ENCODE measurements around the gene SOCS2.

The SOCS2 gene, protein sequence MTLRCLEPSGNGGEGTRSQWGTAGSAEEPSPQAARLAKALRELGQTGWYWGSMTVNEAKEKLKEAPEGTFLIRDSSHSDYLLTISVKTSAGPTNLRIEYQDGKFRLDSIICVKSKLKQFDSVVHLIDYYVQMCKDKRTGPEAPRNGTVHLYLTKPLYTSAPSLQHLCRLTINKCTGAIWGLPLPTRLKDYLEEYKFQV
- 2.7 to 40.4 (median 26.2) reads per million in 9 experiments for total RNA-seq

DNA sequence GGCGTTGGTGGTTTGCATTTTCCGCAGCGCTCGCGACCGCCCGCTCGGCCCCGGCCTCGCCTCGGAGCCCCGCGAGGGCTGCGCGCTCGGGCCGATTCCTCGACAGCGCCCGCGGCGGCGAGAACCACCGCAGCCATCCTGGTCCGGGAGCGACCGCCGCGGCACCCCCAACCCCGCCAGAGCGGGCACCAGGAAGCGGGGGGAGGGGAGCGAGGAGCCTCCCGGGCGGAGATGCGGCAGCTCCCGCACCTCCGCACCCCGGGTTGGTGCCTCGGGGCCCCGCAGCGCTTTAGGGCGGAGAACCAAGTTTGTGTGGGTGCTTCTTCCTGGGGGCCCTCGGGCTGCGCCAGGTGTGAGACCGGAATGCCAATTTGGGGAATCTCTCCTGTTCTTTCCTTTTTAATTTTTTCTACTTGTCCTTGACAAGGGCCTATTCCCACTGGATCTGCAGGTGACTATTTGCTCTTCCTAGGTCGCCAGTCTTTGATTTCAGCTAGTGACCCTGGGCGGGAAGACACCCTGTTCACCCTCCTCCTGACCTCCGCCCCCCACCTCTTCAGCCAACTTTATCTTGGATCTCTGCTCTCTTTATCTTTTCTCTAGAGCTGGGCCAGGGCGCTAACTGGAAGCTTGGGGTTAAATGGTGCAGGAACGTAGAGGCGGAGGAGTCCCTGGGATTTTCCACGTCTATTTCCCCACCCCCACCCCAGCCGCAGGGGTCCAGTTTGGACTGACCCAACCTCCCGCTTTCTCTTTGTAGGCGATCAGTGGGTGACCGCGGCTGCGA is at the start of gene SOCS2:
TSS of gene SOCS2 (plus strand) at position 751 of the 787 bp plus-strand sequence. CDS start 223 bp downstream, outside the sequence.
- Mint-ChIP-seq H3K36me3 (ENCODE audit: insufficient read depth) (peaks cover 24% of the 10 kb centered on the region), H3K27me3 (no peaks in the 10 kb centered on the region), H3K4me1 (ENCODE audit: low read depth in 2 of 2) (peaks cover 23 to 30% of the 10 kb centered on the region in 2 donors), H3K27ac (peak within 1 kb of the TSS; percentile 89 to 90), H3K4me3 (peak within 1 kb of the TSS; percentile 94 to 96), H3K9me3 (no peaks in the 10 kb centered on the region)
- peak in 1 of 3 experiments; percentile 3 for DNase-seq
- no peak for ATAC-seq (replicated peaks)

- Mint-ChIP-seq H3K4me1 (ENCODE audit: low read depth in 2 of 2) (peaks cover 4 to 8% of the 10 kb centered on the region in 2 donors), H3K4me3 (no peak overlapping the region), H3K9me3 (no peaks in the 10 kb centered on the region), H3K27me3 (peaks cover 9 to 34% of the 10 kb centered on the region in 2 donors), H3K36me3 (ENCODE audit: insufficient read depth) (no peaks in the 10 kb centered on the region), H3K27ac (no peak overlapping the region)
- ATAC-seq (replicated peaks): no peak
- DNase-seq: no peak
Observed at GRCh38 chr12:93524386-93525133, 47.9 kb upstream of the SOCS2 start.

GRCh38 chr12:93526786-93527428 is 45.6 kb upstream of the SOCS2 start:
- Mint-ChIP-seq H3K4me3 (no peak overlapping the region), H3K27ac (no peak overlapping the region), H3K36me3 (ENCODE audit: insufficient read depth) (no peaks in the 10 kb centered on the region), H3K9me3 (no peaks in the 10 kb centered on the region), H3K4me1 (ENCODE audit: low read depth in 2 of 2) (peaks cover 5 to 10% of the 10 kb centered on the region in 2 donors), H3K27me3 (peaks cover 12 to 41% of the 10 kb centered on the region in 2 donors)
- no peak for DNase-seq
- ATAC-seq (replicated peaks): no peak

DNA sequence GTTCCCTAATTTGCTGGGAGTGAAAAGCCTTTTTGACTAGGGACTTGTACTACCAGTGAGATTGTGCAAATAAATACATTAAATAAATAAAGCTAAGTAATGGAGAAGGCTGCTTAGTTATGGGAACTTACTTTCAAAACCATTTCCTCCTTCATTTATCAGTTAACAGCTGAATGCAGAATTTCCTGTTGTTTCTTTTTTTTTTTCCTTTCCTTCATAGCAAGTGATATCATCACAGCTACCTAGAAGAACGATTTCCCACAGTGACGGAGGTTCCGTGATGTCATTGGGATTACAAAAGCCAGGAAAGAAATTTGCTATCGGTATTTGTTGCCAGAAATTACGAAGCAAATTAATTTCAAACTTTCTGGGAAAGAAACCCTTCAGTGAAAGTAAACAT is 42.1 kb upstream of the SOCS2 start:
- ATAC-seq (replicated peaks): no peak
- peak overlapping the region; percentile 38 to 52 for H3K27ac Mint-ChIP-seq

GRCh38 chr12:93533310-93533709 is 39.2 kb upstream of the SOCS2 start:
- no peak for ATAC-seq (replicated peaks)
- no peaks in the 10 kb centered on the region for H3K9me3 Mint-ChIP-seq
- peaks cover 6 to 11% of the 10 kb centered on the region in 2 donors for H3K27me3 Mint-ChIP-seq
- H3K36me3 Mint-ChIP-seq (ENCODE audit: insufficient read depth): no peaks in the 10 kb centered on the region
- DNase-seq: no peak
- no peak overlapping the region for H3K27ac Mint-ChIP-seq
- peaks cover 5 to 8% of the 10 kb centered on the region in 2 donors for H3K4me1 Mint-ChIP-seq (ENCODE audit: low read depth in 2 of 2)
- H3K4me3 Mint-ChIP-seq: no peak overlapping the region

More for the DNA sequence above, 42.1 kb upstream of the SOCS2 start:
- Mint-ChIP-seq H3K36me3 (ENCODE audit: insufficient read depth) (no peaks in the 10 kb centered on the region), H3K27me3 (peaks cover 6 to 40% of the 10 kb centered on the region in 2 donors), H3K4me1 (ENCODE audit: low read depth in 2 of 2) (peaks cover 5 to 10% of the 10 kb centered on the region in 2 donors), H3K4me3 (peak overlapping the region in 1 of 2 donors; percentile 21), H3K9me3 (no peaks in the 10 kb centered on the region)
- DNase-seq: no peak

DNA sequence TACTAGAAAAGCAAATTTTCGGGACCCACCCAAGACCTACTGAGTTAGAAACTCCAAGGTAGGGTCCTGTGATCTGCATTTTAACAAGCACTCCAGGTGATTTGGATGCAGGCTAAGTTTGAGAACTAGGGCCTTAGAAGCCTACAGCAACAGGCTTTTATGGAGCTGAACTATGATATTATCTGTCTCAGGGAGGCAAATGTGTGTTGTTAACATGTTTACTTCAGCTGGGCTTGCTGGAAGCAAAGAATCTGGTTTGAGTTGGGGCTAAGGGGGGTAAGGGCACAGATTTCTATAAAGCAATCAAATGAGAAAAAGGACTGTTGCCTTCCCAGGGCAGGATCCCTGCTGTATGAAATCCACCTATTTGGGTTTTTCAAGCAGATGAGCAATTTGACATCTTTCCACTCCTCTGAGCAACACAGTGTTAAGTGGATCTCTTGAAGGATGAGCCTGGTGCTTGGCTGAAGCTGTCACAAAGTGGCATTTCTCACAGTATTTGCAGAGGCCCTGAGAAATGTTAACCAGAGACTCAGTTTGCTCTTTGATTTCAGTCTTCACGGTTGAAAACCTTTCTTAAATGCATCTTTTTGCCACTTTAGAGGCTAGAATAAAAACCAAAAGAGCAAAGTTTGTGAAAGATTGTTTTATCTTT is 36.2 kb upstream of the SOCS2 start:
- H3K4me1 Mint-ChIP-seq (ENCODE audit: low read depth in 2 of 2): peaks cover 4 to 5% of the 10 kb centered on the region in 2 donors
- H3K4me3 Mint-ChIP-seq: no peak overlapping the region
- no peaks in the 10 kb centered on the region for H3K27me3 Mint-ChIP-seq
- peak overlapping the region in 1 of 2 donors; percentile 41 for H3K27ac Mint-ChIP-seq
- no peaks in the 10 kb centered on the region for H3K9me3 Mint-ChIP-seq
- ATAC-seq (replicated peaks): no peak
- DNase-seq: no peak
- no peaks in the 10 kb centered on the region for H3K36me3 Mint-ChIP-seq (ENCODE audit: insufficient read depth)

GRCh38 chr12:93536766-93537488 is 35.5 kb upstream of the SOCS2 start:
- ATAC-seq (replicated peaks) (peak; percentile 27), DNase-seq (no peak)
- H3K4me1 Mint-ChIP-seq (ENCODE audit: low read depth in 2 of 2): peaks cover 5% of the 10 kb centered on the region in 2 donors
- no peak overlapping the region for H3K4me3 Mint-ChIP-seq
- no peaks in the 10 kb centered on the region for H3K9me3 Mint-ChIP-seq
- no peaks in the 10 kb centered on the region for H3K27me3 Mint-ChIP-seq
- H3K27ac Mint-ChIP-seq: peak overlapping the region in 1 of 2 donors; percentile 41
- H3K36me3 Mint-ChIP-seq (ENCODE audit: insufficient read depth): no peaks in the 10 kb centered on the region

DNA sequence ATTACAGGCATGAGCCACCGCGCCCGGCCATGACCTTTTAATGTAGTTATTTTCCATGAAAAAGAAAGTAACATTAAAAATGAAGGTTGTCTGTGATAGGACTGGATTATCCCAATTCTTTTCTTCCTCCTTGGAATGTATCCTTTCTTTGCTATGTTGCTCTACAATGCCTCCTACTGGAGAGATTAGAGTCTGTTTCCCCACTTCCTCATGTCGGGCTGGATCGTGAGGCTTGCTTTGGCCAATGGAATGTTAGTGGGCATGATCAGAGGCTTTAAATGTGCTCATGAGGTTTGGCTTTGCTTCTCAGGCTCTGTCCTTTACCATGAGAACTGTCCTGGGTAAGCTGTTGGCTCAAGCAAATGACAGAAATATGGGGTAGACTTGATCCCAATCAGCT is 34.7 kb upstream of the SOCS2 start:
- Mint-ChIP-seq H3K4me3 (no peak overlapping the region), H3K36me3 (ENCODE audit: insufficient read depth) (no peaks in the 10 kb centered on the region), H3K27ac (no peak overlapping the region), H3K4me1 (ENCODE audit: low read depth in 2 of 2) (peaks cover 7 to 8% of the 10 kb centered on the region in 2 donors), H3K27me3 (no peaks in the 10 kb centered on the region), H3K9me3 (no peaks in the 10 kb centered on the region)
- DNase-seq: no peak
- no peak for ATAC-seq (replicated peaks)

DNA sequence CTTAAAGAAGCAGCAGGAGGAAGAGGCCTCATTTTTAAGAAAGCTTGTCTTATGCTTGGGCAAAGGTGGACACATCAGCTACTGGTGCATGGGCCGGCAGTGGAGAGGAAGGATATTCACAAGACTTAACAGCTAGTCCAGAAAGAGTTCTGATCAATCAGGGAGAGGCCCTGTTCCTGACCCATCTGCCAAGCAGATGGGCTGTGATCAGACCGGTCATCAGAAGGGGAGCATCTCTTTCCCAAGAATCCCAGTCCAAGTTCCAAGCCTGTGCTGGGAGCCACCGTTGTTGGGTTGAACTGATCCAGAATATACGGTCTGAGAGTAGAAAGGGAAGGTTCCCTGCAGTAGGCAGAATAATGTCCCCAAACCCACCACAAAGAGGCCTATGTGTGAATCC is 32.7 kb upstream of the SOCS2 start:
- H3K4me3 Mint-ChIP-seq: no peak overlapping the region
- H3K9me3 Mint-ChIP-seq: no peaks in the 10 kb centered on the region
- H3K36me3 Mint-ChIP-seq (ENCODE audit: insufficient read depth): no peaks in the 10 kb centered on the region
- H3K4me1 Mint-ChIP-seq (ENCODE audit: low read depth in 2 of 2): peaks cover 7 to 8% of the 10 kb centered on the region in 2 donors
- ATAC-seq (replicated peaks) (no peak), DNase-seq (no peak)
- peak overlapping the region; percentile 90 to 94 for H3K27ac Mint-ChIP-seq
- no peaks in the 10 kb centered on the region for H3K27me3 Mint-ChIP-seq

DNA sequence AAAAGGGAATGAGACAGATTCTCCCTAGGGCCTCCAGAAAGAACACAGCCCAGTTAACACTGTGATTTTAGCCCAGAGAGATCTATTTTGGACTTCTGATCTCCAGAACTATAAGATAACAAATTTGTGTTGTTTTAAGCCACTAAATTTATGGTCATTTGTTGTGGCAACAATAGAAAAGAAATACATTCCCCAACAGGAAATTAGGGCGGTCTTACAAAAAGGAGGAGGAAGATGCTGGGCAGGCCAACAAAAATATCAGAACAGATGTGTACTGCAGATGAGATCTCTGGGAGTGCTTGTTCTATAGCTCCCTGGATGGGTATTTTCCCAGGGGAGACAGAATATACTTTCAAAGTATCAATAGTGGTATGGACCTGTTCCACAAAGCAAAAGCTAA is 32.0 kb upstream of the SOCS2 start:
- Mint-ChIP-seq H3K9me3 (no peaks in the 10 kb centered on the region), H3K27ac (peak overlapping the region; percentile 90 to 94), H3K36me3 (ENCODE audit: insufficient read depth) (no peaks in the 10 kb centered on the region), H3K4me1 (ENCODE audit: low read depth in 2 of 2) (peaks cover 7 to 8% of the 10 kb centered on the region in 2 donors), H3K27me3 (no peaks in the 10 kb centered on the region), H3K4me3 (no peak overlapping the region)
- DNase-seq (no peak), ATAC-seq (replicated peaks) (no peak)

DNA sequence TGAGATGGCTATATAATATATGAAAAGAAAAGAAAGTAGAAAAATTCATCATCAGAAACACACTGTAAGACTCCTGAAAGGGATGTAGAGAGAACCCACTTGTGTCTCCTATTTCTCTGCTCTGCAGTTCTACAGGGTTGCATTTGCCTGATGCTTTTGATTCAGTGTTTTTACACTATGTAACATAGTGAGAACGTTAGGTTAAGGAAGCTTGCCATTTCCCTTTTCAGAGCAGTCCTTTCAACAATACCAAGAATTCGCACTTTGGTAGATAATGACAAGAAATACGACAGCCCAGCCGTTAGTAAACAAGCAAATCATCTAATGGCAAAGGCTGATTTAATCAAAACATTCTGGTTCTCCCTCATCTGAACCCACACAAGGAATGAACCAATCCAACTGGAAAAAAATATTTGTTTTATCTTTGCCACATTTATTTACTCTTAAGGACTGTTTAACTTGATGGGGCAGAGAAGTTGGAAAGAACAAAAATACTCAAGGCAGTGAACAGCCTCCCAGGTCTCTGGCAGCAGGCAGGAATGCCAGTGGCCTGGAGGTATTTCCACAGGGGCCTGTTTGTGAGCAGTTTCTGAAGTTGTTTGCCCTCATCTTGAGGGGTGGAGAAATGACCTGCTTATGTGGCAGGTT is 30.8 kb upstream of the SOCS2 start:
- ATAC-seq (replicated peaks) (peak; percentile 22), DNase-seq (no peak)
- Mint-ChIP-seq H3K36me3 (ENCODE audit: insufficient read depth) (no peaks in the 10 kb centered on the region), H3K27ac (peak overlapping the region; percentile 90 to 94), H3K27me3 (no peaks in the 10 kb centered on the region), H3K4me3 (peak overlapping the region; percentile 38 to 57), H3K4me1 (ENCODE audit: low read depth in 2 of 2) (peaks cover 7 to 8% of the 10 kb centered on the region in 2 donors), H3K9me3 (no peaks in the 10 kb centered on the region)

DNA sequence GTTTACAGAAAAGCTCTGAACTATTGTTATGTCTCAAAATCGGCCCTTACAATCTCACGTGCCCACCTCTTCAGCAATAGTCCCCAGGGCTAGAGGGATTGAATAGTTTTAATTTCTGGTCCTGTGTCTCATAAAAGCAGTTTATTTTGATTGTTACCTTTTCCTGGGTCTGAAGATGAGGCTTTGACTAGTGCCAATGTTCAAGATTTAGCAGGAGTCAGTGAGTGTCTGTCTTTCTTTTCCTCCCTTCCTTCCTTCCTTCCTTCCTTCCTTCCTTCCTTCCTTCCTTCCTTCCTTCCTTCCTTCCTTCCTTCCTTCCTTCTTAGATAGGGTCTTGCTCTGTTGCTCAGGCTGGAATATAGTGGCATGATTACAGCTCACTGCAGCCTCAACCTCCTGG is 24.7 kb upstream of the SOCS2 start:
- ATAC-seq (replicated peaks) (no peak), DNase-seq (no peak)
- Mint-ChIP-seq H3K9me3 (no peaks in the 10 kb centered on the region), H3K4me3 (no peak overlapping the region), H3K4me1 (ENCODE audit: low read depth in 2 of 2) (no peaks in the 10 kb centered on the region), H3K36me3 (ENCODE audit: insufficient read depth) (no peaks in the 10 kb centered on the region), H3K27ac (no peak overlapping the region), H3K27me3 (no peaks in the 10 kb centered on the region)

Measured in effector memory CD8-positive, alpha-beta T cell (primary cell).